Tongue (tissue), 2 donors: ENCODE results near the gene AXIN1. TPM values are rescaled to one million over a fixed set of nuclear protein-coding genes. Genes with fewer than 3 reads are reported as not detected.
"Not testable (repeated sequence)": the region's sequence is repeated elsewhere in the genome, so short reads cannot be mapped to it uniquely, and the experiment has no call there.

Experiments
- DNase-seq: peaks from one replicate; pipeline ENCODE4 v3.0.0-alpha.2; 2015
- total RNA-seq: library from RNA; depleted of rRNA; stranded (reverse); fragments of >200 nt; gene quantifications from one replicate; pipeline ENCODE4 v1.2.3, GENCODE V29; 2014

Gene AXIN1
- total RNA-seq, 1 donor from 2014 or later = 18.3 TPM

DNA sequence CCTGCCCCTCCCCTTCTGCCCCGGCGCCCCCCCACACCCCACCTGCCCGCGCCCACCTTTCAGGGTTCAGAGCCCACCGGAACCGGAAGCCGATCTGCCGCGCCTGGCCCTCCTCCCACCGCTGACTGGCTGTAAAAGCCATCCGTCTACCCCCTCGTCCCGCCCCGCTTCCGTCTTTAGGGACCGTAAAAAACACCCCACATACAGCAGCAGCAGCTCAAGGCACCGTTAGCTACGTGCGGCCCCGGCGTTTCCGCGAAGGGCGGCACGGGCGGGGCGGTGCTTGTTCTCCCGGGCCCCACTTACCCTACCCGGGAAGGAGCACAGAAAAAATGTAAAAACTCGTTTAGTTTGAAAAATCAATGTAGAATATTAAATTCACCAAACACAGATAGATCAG is 17.9 kb upstream of the AXIN1 start, which contains the start of gene MRPL28:
TSS of gene MRPL28 (minus strand) at position 96 of the 400 bp plus-strand sequence. CDS start 320 bp downstream, outside the sequence.
- peak; percentile 98 for DNase-seq

DNA sequence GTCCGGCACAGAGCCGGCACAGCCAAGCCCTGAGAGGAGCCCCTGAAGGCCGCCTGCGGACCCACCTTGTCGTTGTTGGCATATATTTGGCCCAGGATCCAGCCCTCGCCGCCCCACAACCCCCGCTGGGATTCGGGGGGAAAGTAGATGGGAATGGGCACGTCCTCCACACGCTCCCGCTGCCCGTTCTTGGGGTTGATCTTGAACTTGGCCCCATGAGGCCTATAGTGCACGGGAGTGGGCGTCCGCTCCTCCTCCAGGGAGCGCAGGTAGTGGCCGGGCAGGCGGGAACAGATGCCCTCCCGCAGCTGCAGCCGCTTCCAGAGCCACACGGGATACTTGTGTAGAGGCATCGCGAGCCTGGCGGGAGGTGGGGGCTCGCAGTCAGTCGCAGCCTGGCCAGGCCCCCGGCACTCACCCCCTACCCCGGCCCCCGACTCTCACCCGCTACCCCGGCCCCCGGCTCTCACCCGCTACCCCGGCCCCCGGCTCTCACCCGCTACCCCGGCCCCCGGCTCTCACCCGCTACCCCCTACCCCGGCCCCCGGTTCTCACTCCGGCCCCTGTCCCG is 17.4 kb upstream of the AXIN1 start:
- no peak for DNase-seq

- DNase-seq = no peak
Measured at GRCh38 chr16:369275-369865, 16.8 kb upstream of the AXIN1 start.

- DNase-seq = no peak
Measured at GRCh38 chr16:368388-369158, 16.1 kb upstream of the AXIN1 start.

GRCh38 chr16:367333-367903 is 14.9 kb upstream of the AXIN1 start:
- DNase-seq = no peak

GRCh38 chr16:366476-366875 is 14.0 kb upstream of the AXIN1 start:
- no peak for DNase-seq

DNA sequence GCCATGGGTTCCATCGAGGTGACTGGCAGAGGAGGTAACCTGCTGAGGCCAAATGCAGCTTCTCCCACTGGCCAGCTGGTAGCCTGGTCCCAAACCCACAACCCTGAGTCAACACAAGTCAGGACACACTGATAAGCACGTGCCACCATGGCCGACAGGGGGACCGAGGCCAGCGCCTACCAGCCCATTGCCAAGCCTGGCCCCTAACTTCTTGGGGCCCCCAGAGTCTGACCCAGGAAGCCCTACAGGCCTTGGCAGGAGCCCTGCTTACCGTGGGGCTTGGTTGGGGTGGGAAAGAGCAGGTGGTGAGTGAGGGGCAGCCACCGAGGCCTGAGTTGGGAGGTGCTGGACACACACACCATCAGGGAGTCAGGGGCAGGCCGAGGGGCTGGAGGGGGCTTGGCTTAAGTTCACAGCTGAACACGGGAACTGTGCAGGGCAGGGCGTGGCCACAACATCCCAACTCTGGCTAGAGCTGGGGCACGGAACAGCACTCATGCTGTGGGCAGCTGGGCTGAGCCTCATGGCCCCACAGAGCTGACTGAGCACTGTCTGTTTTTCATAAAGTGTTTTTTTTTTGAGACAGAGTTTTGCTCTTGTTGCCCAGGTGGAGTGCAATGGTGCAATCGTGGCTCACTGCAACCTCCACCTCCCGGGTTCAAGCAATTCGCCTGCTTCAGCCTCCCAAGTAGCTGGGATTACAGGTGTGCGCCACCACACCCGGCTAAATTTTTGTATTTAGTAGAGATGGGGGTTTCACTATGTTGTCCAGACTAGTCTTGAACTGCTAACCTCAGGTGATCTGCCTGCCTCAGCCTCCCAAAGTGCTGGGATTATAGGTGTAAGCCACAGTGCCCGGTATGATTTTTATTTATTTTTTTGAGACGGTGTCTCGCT is 12.3 kb upstream of the AXIN1 start:
- DNase-seq = no peak

- DNase-seq = no peak
Measured at GRCh38 chr16:363766-364490, 11.4 kb upstream of the AXIN1 start.

GRCh38 chr16:363110-363765 is 10.7 kb upstream of the AXIN1 start:
- no peak for DNase-seq

- not testable (repeated sequence) for DNase-seq
Measured at GRCh38 chr16:362702-362999, 10.1 kb upstream of the AXIN1 start.

- DNase-seq = peak; percentile 77
Measured at GRCh38 chr16:361872-362701, 9.6 kb upstream of the AXIN1 start.

- DNase-seq = no peak
Measured at GRCh38 chr16:361341-361871, 8.9 kb upstream of the AXIN1 start.

GRCh38 chr16:360698-361336 is 8.3 kb upstream of the AXIN1 start:
- no peak for DNase-seq

DNA sequence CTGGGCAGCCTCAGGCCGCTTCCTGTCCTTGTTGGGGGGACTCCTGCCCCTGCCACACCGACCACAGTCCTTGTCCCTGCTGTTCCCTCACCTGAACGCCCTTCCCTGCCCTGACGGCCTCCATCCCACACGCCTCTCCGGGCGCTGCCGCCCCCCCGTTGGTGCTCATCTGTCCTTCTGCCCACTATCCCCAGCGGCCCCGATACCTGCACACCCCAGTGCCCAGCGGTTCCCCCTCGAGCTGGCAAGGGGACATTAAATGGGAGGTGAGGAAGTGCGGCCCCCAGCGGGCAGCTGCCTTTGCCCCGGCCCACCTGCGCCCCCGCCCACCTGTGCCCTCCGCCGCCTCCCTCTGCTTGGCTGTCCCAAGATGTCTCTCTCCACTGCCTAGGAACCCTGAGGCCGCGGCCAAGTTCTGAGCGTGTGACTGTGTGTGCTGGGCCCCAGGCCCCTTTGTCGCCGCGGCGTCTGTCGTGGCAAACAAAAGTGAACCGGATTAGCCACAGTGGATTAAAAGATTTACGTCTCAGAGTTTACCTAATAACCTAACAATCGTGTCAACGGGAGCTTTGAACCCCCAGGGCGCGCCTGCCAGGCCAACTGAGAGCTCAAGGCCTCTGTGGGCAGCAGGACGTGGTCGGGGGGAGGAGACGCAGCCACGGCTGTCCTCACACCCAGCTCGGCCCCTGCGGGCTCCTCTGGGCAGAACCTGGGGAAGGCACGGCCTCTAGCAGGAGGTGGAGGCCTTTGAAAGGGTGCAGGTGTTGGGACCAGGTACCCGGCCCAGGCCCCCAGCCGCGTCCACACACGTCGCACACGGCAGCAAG is 7.6 kb upstream of the AXIN1 start:
- no peak for DNase-seq

GRCh38 chr16:359067-359763 is 6.7 kb upstream of the AXIN1 start:
- DNase-seq = no peak

DNA sequence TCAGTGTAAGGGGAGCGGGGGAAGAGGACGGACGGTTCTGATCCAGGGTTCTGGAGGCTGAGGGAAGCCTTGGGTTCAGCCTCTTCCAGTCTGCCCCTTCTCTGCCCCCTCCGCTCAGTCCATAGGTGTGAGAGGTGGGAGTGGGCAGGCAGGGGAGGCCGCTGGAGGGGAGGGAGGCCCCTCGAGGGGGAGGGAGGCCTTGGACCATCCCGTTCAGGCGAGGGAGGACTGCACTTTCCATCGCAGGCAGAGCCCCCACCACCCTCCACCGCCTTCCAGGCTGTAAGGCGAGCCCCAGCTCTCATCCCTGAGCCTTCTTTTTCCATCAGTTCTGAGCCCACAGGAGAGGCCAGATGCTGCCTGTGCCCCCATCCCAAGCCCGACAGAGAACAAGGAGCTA is 4.2 kb upstream of the AXIN1 start:
- no peak for DNase-seq

- DNase-seq = no peak
Measured at GRCh38 chr16:354971-355461, 2.5 kb upstream of the AXIN1 start.
